GM06990 (cell line): ENCODE measurements around the gene TUBGCP6.

Source experiments
- DNase-seq: peaks from one replicate; pipeline ENCODE4 v3.0.0-alpha.2; 2011; ENCODE audit not compliant: insufficient read length; ENCODE audit errors: extremely low read depth
- H3K27me3 ChIP-seq: replicated peaks from 2 replicates; pipeline ENCODE4 v1.6.0; 2011; ENCODE audit warnings: low read length; ENCODE audit not compliant: control insufficient read depth, insufficient read depth
- H3K36me3 ChIP-seq: 2 replicates; pipeline ENCODE4 v1.5.1; 2011; ENCODE audit warnings: low read length; ENCODE audit not compliant: control insufficient read depth, insufficient read depth
- H3K4me3 ChIP-seq: replicated peaks from 2 replicates; pipeline ENCODE4 v1.5.1; 2011; ENCODE audit warnings: low read depth, mild to moderate bottlenecking, control low read depth, low read length
- TF ChIP-seq, protein P1 (sequence below): IDR thresholded peaks from 2 replicates; pipeline ENCODE4 v1.5.1; 2011; ENCODE audit warnings: low read length, control low read depth, mild to moderate bottlenecking, inconsistent platforms; ENCODE audit not compliant: insufficient read depth, poor library complexity, severe bottlenecking

TUBGCP6 gene

DNA sequence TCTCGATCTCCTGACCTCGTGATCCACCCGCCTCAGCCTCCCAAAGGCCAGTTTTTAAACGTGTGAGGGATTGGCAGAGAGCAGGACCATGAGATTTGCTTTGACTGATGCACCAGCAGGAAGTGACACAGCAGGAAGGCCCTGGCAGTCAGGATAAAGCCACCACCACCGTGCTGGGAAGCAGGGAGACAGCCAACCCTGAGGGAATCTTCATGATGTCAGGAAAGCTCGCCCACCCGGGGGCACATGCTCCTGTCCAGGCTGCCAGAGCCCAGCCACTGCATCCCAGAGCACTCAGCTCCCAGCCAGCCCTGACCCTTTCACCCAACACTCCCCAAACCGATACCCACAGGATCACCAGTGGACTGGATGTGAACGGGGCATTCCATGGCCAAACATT is 6.1 kb downstream of the TUBGCP6 start:
- no peak for DNase-seq
- no peak overlapping the region for H3K4me3 ChIP-seq
- TF ChIP-seq, protein P1, sequence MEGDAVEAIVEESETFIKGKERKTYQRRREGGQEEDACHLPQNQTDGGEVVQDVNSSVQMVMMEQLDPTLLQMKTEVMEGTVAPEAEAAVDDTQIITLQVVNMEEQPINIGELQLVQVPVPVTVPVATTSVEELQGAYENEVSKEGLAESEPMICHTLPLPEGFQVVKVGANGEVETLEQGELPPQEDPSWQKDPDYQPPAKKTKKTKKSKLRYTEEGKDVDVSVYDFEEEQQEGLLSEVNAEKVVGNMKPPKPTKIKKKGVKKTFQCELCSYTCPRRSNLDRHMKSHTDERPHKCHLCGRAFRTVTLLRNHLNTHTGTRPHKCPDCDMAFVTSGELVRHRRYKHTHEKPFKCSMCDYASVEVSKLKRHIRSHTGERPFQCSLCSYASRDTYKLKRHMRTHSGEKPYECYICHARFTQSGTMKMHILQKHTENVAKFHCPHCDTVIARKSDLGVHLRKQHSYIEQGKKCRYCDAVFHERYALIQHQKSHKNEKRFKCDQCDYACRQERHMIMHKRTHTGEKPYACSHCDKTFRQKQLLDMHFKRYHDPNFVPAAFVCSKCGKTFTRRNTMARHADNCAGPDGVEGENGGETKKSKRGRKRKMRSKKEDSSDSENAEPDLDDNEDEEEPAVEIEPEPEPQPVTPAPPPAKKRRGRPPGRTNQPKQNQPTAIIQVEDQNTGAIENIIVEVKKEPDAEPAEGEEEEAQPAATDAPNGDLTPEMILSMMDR, result no peak
- no peaks in the 10 kb centered on the region for H3K27me3 ChIP-seq
- H3K36me3 ChIP-seq, result peaks cover 5% of the 10 kb centered on the region

DNA sequence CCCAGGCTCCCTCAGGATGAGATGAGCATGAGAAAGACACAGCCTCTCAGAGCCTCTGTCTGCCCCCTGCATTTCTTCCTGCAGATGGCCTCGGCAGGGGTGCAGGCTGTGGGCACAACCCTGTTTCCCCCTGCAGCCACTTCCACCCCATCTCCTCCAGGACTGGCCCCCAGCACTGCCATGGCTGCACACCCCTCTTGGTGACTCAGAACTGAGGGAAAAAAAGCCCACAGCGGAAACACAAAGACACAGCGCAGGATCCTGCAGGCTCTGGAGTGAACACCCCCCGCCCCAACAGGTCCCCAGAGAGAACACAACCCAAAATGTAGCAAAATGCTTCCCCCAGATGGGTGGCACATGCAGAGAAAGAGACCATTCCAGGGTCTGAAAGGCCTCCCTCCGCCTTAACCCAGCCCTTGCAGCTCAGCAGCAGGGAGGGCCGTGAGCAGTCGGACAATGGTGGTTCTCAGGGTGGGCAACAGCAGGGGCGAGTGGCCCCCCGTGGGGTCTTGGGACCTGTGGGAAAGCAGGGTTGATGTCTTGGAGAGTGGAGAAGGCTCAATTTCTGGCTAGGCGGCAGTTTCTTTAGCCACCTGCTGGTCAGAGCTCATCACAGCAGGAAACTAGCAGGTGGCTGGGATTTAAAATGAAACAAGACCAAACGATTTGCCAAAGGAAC is 8.0 kb downstream of the TUBGCP6 start:
- DNase-seq, result no peak
- H3K36me3 ChIP-seq, result peaks cover 5% of the 10 kb centered on the region
- TF ChIP-seq, protein P1, result peak; percentile 58

DNA sequence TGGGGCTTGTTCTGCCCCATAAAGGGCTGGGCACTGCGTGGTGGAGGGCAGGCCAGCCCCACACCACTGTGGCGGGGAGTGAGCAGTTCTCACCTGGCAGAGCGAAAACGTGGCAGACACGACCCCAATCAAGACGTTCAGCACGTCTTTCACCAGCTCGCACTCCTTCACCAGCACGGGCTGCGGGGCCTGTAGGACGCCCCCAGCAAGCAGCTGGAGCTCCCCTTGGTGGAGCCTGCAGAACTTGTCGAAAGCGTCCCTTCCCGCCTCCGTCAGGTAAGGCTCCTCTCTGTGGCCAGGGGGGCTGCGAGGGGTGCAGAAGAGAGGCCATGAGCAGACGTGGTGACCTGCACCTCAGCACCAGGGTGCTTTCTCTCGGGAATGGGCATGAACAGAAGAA is 11.6 kb downstream of the TUBGCP6 start:
- TF ChIP-seq, protein P1, result no peak
- Histone ChIP-seq H3K4me3 (no peak overlapping the region), H3K27me3 (no peaks in the 10 kb centered on the region), H3K36me3 (peaks cover 8% of the 10 kb centered on the region)
- DNase-seq, result no peak

More for the DNA sequence above, 8.0 kb downstream of the TUBGCP6 start:
- H3K27me3 ChIP-seq, result no peaks in the 10 kb centered on the region
- H3K4me3 ChIP-seq, result no peak overlapping the region

DNA sequence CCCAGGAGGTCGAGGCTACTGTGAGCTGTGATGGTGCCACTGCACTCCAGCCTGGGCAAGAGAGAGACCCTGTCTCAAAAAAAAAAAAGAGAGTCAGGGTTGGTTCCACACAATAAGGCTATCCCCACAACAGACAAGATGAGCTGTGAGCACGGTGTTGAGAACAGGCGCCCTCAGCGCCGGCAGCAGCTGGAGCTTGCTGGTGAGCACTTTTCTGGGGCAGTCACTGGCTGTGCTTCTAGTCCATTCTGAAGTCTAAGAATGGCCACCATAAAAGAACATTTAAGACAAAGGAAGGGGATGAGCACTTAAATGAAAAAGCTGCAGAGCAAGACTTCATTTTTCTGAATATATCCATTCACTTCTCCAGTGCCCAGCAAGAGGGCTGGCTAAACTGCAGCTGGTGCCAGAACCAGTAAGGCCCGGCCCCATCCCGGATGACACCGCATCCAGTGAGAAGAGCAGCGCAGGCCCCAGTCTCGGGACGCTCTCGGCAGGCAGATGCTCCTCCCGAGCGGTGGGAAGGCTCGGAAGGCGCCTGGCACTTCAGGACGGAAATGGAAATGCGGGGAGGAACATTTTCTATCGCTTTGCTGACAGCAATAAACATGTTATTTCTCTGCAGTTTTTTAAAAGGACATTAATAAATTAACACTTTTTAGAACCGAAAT is 12.2 kb downstream of the TUBGCP6 start:
- no peak for DNase-seq
- H3K27me3 ChIP-seq, result no peaks in the 10 kb centered on the region
- H3K36me3 ChIP-seq, result peaks cover 8% of the 10 kb centered on the region
- TF ChIP-seq, protein P1, result no peak
- no peak overlapping the region for H3K4me3 ChIP-seq

DNA sequence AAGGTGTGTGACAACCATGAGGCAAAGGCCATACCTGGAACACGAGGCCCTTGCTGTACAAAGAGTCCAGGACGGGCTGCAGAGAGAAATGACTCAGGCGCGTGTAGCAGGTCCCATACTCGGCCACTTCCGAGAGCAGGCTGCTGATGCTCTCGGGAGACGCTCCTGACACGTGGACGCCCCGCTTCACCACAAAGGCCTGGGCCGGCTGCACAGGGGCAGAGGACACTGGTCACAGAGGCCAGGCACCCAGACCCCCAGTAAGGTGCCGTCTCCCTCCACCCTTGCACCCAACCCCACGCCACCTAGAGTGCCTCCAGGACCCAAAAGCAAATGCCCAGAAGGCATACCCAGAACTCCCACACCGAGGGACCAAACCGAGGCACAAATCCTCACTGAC is 15.5 kb downstream of the TUBGCP6 start:
- DNase-seq, result no peak
- no peak overlapping the region for H3K4me3 ChIP-seq
- H3K36me3 ChIP-seq, result peaks cover 18% of the 10 kb centered on the region
- H3K27me3 ChIP-seq, result no peaks in the 10 kb centered on the region
- TF ChIP-seq, protein P1, result no peak

DNA sequence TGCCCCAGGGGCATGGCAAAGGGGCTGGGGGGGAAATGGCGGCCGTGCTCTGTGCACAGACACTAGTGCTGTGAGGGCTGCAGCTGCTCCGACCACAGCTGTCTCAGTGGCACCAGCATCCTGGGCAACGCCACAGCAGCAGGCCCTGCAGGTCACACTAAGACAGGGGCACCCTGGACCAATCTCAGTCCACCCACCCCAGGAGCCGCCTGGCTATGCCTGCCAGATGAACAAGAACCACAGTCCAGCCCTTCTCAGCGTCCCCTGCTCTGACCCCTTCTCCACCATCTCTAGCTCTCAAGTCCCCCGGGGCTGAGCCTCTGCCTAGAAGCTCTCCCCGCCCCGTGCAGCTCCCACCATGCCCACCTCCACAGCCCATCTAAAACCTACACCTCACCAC is 16.5 kb downstream of the TUBGCP6 start:
- peaks cover 23% of the 10 kb centered on the region for H3K36me3 ChIP-seq
- no peaks in the 10 kb centered on the region for H3K27me3 ChIP-seq
- no peak for DNase-seq
- TF ChIP-seq, protein P1, result no peak
- no peak overlapping the region for H3K4me3 ChIP-seq
